Adrenal gland (tissue), 5 donors: ENCODE measurements around the gene SLC36A1.
"Not testable (repeated sequence)": the region's sequence is repeated elsewhere in the genome, so short reads cannot be mapped to it uniquely, and the experiment has no call there.

Experiments used
- CTCF ChIP-seq, 6 experiments: fragments of 450-650 bp in 4 of 6; fragments of 200-600 bp in 2 of 6; sonication (generic) in 1 of 6; IDR thresholded peaks; 1 replicate in 5 of 6; 2 replicates in 1 of 6; pipeline versions ENCODE4 v1.5.1 to v1.8.0; 2016 to 2021; ENCODE audit warnings: antibody characterized with exemption in 6 of 6, mild to moderate bottlenecking in 2 of 6, moderate library complexity in 1 of 6
- POLR2A ChIP-seq, 2 donors: fragments of 450-650 bp; IDR thresholded peaks; one replicate each; pipeline ENCODE4 v1.6.1; 2017; ENCODE audit warnings: antibody characterized with exemption in 2 of 2, mild to moderate bottlenecking in 2 of 2, moderate library complexity in 1 of 2
- donor health status: DM: no; HTN: no; CAD: no.

DNA sequence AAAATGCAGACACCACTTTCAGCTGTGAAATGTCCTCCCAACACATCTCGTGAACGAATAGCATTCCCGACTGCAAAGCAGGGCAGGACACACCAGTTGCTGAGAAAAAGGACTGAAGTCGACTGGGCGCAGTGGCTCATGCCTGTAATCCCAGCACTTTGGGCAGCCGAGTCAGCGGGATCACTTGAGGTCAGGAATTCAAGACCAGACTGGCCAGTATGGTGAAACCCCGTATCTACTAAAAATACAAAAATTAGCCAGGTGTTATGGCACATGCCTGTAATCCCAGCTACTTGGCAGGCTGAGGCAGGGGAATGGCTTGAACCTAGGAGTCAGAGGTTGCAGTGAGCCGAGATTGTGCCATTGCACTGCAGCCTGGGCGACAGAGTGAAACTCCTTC lies 60.9 kb downstream of the SLC36A1 start:
- TF ChIP-seq CTCF, POLR2A (IDR thresholded peaks at IDR 0.05): not testable (repeated sequence)
